GM20000 (cell line): ENCODE data around the gene ENAH.

ENCODE experiments used
- DNase-seq: peaks from one replicate; pipeline ENCODE4 v3.0.0; 2012; ENCODE audit warnings: low spot score
- TF ChIP-seq, protein P1 (sequence below): IDR thresholded peaks from 2 replicates; pipeline ENCODE4 v1.5.1; 2012; ENCODE audit warnings: mild to moderate bottlenecking, control low read depth; ENCODE audit errors: extremely low read depth, missing control alignments

The ENAH gene

DNA sequence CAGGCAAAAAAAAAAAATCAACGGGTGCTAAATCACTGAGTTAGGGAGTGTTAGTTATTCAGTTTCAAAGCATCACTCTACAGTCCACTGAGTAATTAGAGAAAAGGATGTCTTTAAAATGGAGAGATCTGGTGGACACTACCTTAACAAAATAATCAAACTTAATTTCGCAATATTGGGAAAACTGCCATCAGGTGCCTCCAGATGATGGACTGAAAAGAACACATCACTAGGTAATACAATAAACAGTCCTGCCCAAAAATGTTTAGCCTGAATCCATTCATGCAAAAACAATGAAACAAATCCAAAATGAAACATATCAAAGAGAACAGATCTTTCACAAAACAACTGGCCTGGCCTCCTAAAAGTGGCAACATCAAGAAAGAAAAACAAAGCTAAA lies 54.1 kb downstream of the ENAH start:
- TF ChIP-seq, protein P1, sequence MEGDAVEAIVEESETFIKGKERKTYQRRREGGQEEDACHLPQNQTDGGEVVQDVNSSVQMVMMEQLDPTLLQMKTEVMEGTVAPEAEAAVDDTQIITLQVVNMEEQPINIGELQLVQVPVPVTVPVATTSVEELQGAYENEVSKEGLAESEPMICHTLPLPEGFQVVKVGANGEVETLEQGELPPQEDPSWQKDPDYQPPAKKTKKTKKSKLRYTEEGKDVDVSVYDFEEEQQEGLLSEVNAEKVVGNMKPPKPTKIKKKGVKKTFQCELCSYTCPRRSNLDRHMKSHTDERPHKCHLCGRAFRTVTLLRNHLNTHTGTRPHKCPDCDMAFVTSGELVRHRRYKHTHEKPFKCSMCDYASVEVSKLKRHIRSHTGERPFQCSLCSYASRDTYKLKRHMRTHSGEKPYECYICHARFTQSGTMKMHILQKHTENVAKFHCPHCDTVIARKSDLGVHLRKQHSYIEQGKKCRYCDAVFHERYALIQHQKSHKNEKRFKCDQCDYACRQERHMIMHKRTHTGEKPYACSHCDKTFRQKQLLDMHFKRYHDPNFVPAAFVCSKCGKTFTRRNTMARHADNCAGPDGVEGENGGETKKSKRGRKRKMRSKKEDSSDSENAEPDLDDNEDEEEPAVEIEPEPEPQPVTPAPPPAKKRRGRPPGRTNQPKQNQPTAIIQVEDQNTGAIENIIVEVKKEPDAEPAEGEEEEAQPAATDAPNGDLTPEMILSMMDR: no peak
- no peak for DNase-seq

DNA sequence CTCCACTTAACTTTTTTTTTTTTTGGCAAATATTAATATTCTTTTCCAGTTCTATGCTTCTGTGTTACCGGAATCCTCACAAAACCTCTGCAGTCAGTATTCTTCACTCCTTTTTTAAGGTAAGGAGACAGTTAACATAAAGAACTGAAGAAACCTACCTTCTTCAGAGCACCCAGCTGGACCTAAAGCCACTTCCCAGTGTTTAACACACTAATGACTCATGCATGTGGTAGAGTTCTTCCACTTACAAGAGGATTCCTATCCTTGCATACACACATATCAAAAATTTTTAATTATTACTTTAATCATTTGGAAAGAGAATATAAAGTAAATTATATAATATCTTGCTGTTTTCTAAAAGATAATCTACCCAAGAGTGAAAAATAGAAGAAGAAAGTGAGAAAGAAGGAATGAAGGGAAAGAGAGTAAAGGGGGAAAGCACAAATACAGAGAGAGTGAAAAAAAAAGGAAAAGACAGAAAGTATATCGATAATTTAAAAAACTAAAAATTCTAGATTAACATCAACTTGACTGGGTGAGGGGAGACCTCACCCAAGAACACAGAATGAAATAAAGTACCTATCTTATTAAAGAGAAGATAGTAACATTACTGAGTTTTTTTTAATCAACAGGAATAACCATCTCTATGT lies 54.9 kb downstream of the ENAH start:
- no peak for DNase-seq
- TF ChIP-seq, protein P1: no peak

DNA sequence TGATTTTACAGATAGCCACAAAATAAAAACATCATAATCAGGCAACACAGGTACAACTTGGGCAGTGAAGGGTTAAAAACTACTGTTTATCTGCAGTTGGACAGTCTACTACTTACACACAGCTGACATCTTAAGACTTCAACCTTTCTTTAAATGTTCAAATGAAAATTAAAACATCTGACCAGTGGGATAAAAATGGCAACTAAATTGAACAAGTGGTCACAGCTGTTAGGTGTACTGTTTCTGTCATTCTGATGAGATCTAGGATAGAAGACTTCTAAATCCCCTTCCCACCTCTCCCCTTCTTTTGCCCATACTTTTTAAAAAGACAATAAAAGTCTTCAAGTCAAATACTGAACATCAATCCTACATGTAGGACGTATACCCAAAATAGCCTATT lies 56.2 kb downstream of the ENAH start:
- TF ChIP-seq, protein P1: no peak
- no peak for DNase-seq

DNA sequence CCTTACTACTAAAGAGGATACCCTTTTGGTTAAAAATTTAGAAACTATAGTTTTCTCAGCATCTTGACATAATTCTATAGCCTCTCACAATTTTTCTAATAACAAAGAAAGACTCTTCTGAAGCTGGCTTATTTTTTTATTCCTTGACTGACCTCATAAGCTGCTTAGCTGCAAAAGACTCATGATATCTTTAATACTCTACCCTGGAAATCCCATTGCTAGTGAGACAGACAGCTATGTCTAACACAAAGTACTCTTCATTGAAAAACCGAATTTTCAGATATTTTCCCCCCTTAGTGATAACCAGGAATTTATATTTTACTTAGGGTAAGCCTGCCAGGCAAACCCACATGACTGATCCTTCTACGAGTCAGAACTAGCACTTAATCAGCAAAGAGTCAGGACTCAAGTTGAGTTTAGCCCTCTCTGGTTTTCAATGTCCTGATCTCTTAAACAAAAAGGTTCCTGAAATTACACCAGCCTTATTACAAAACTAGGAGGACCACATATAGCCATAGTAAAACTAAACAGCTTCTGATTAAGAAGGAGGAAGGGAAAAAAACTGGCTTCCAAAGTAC lies 56.9 kb downstream of the ENAH start:
- TF ChIP-seq, protein P1: no peak
- DNase-seq: no peak

DNA sequence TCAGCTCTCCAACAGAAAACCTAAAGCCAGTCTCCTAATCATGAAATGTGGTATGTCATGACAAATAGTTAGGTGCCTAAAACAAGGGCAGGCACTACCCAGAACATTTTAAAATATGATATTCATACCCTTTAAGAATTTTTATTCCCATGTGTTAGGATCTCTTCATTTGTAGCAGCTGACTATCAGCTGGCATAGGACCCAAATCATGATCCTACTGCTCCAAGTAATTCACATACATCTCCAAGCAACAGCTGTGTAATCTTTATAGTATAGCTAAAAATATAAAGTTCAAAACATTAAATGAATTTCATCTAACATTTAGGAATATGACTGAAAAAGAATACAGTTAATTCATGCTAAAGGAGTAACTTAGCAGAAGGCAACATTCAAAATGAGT lies 57.5 kb downstream of the ENAH start:
- TF ChIP-seq, protein P1: no peak
- DNase-seq: no peak

DNA sequence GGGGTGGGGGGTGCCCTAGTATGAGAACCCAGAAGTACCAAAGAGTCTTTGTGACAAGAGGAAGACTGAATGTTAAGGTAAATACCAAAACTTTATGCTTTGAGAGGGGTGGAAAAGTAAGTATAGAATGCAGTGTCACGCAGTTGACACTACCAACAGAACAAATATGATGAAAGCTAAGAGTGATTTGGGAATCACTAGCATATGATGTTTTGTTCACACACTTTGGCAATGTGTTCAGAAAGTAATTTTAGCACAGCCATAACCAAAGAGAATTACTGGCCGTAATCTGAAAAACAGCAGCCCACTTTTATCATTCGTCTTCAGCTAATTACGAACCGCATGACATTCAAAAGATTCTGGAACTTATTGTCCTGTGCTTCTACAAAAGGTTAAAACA lies 59.5 kb downstream of the ENAH start:
- TF ChIP-seq, protein P1: no peak
- DNase-seq: no peak

DNA sequence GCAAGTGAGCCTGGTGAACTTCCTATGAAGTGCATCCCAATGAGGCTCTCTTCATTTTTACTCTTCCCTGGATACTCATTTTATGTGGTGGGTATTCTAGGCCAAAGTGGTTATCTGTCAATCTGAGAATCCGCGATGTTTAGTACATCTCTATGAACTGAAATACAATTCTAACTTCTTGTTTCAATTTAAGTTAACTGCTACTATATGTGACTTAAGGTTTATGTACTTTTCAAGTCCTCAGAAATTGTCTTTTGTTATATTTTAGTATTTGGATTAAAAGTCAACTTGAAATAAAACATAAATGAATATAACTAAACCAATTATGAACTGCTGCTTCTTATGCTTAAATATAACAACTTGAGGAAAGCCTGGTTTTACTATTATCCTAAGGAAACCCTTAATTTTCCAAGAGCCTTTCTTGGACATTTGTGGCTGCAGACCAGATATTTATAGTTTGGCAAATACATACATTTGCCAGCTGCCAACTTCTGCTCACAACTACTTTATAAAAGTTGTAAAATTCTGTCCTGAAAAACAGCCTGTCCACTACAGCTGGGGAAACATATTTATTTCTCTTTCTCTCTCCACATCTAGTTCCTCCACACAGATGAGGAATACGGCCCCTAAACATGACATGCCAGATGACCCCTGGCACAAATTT lies 60.4 kb downstream of the ENAH start:
- TF ChIP-seq, protein P1: no peak
- DNase-seq: no peak
